SH-SY5Y (cell line): Measurements from ENCODE around the gene VPS37D.

Source experiments
- GATA2 ChIP-seq: IDR thresholded peaks from 2 replicates; pipeline ENCODE4 v1.6.1; 2011; ENCODE audit warnings: mild to moderate bottlenecking, low read depth, low read length
- GATA3 ChIP-seq: IDR thresholded peaks from 2 replicates; pipeline ENCODE4 v1.6.1; 2011; ENCODE audit warnings: low read depth, mild to moderate bottlenecking, low read length, moderate library complexity

GRCh38 chr7:73638911-73639310 is 28.7 kb upstream of the VPS37D start:
- TF ChIP-seq GATA3 = no peak
- no peak for TF ChIP-seq GATA2
